ENCODE measurements around the gene IL17C. TPM values are rescaled to one million over a fixed set of nuclear protein-coding genes. Genes with fewer than 3 reads are reported as not detected.

IL17C gene
- total RNA-seq, 4 donors from 2014 or later = 2.4 TPM; not detected in 3

DNA sequence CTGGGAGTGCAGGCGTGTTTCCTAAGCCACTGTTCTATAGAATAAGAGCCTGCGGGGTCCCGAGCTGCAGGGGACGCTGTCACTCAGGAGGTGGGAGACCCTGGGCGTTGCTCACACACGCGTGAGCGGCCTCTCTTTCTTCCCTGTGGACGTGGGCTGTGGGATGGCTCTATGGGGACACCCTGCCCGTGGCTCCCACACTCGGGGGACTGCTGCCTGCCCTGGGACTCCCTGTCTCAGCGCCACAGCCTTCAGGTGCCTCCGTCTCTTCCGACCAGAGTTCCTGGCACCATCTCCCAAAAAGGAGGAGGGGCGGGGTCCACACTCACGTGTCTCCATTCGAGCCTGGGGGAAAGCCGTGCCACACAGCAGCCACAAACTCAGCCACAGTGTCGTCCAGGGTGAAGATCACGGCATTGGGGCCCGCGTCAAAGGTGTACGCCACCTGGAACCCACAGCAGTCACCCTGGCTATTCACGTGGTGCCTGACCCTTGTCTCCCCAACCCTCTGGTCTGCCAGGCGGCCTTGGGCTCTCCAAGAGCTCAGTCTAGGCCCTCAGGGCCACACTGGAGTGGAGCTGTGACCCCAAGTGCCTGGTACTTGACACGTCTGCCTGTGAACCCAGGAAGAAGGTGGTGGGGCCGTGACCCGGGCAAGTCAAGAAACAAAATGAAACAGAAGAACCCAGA, 16.1 kb downstream of the IL17C start:
- no peaks in the 10 kb centered on the region for H3K27me3 ChIP-seq
- intact Hi-C loops (cut with DNase I) = no loop called here
- WGBS, 2 donors = 92 to 94% methylated on average over 5 to 15 of the region's 28 CpGs
- no peak for DNase-seq
- no peak for TF ChIP-seq POLR2A (IDR thresholded peaks at IDR 0.05)
- TF ChIP-seq, protein P1, sequence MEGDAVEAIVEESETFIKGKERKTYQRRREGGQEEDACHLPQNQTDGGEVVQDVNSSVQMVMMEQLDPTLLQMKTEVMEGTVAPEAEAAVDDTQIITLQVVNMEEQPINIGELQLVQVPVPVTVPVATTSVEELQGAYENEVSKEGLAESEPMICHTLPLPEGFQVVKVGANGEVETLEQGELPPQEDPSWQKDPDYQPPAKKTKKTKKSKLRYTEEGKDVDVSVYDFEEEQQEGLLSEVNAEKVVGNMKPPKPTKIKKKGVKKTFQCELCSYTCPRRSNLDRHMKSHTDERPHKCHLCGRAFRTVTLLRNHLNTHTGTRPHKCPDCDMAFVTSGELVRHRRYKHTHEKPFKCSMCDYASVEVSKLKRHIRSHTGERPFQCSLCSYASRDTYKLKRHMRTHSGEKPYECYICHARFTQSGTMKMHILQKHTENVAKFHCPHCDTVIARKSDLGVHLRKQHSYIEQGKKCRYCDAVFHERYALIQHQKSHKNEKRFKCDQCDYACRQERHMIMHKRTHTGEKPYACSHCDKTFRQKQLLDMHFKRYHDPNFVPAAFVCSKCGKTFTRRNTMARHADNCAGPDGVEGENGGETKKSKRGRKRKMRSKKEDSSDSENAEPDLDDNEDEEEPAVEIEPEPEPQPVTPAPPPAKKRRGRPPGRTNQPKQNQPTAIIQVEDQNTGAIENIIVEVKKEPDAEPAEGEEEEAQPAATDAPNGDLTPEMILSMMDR (IDR thresholded peaks at IDR 0.05) = no peak
- H3K36me3 ChIP-seq = peaks cover 0 to 79% (median 9%) of the 10 kb centered on the region in 3 donors
- H3K4me3 ChIP-seq = no peak overlapping the region
- H3K9me3 ChIP-seq = no peaks in the 10 kb centered on the region
- H3K27ac ChIP-seq = no peak overlapping the region
- H3K4me1 ChIP-seq = peaks cover 7 to 28% (median 17%) of the 10 kb centered on the region in 3 donors

DNA sequence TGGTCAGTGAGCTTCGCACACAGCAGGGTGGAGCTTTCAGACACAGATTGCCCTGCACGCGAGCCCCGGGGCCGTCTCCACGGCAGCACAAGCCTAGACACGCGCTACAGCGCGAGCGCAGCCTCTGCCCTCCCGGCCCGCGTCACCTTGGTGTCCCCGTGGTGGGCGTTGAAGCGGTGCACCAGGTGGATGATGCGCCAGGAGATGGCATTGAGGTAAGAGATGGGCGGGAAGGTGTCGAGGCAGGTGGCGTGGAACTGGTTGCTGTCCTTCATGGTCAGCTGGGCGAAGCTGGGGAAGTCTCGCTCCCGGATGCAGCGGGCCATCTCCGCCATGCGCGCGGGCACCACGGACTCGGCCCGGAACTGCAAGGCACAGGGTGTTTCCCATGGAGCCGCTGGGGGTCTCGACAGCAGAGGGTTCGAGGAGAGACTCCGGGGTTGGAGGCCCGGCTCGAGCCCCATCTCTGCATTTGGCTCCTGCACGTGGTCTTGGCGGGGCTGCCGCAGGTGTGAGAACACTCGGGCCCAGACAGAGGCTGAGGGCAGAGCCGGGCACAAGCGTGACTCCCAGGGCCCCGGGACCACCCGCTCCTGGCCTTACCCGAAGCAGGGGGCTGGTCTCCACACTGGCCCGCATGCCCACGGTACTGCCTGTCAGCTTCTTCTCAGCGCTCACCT, 16.8 kb downstream of the IL17C start:
- 91 to 100% methylated on average over 3 to 14 of the region's 50 CpGs for whole genome bisulfite sequencing, 2 donors
- no peak for DNase-seq
- H3K9me3 ChIP-seq = no peaks in the 10 kb centered on the region

DNA sequence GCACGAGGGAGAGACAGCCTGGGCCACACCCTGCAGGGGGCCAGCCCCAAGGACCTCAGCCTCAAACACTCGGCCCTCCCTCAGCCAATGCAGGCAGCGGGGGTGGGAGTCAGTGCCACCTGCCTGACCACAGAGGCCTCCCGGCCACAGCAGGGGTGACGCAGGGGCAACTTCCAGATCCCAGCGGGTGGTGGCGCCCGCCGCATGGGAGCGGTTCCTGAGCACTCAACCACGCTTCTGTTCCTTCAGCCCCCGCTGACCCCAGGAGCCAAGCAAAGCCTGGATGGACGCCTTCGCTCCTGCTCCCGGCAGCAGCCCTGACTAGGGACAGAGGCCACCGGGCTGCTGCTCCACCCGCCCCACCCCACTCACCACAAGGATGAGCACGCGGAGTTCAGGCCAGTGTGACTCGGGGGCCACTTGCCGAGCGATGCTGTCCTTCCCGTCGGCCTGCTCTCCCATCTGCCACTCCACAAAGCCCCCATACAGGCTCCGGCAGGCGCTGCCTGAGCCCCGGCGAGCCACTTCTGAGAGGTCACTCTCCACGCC, 17.4 kb downstream of the IL17C start:
- Histone ChIP-seq H3K9me3 (no peaks in the 10 kb centered on the region), H3K4me1 (peaks cover 7 to 15% (median 7%) of the 10 kb centered on the region in 3 donors), H3K27me3 (no peaks in the 10 kb centered on the region), H3K27ac (no peak overlapping the region), H3K36me3 (peaks cover 0 to 88% (median 9%) of the 10 kb centered on the region in 3 donors), H3K4me3 (no peak overlapping the region)
- intact Hi-C loops (cut with DNase I) = no loop called here
- WGBS, 2 donors = no CpG with 5 or more reads among the region's 29 CpGs
- TF ChIP-seq, protein P1 (IDR thresholded peaks at IDR 0.05) = no peak
- TF ChIP-seq POLR2A (IDR thresholded peaks at IDR 0.05) = no peak
- DNase-seq = no peak

More for the DNA sequence above, 16.8 kb downstream of the IL17C start:
- intact Hi-C loops (cut with DNase I) = no loop called here
- Histone ChIP-seq H3K4me3 (no peak overlapping the region), H3K27ac (no peak overlapping the region), H3K27me3 (no peaks in the 10 kb centered on the region), H3K36me3 (peaks cover 0 to 86% (median 9%) of the 10 kb centered on the region in 3 donors), H3K4me1 (peaks cover 7 to 21% (median 11%) of the 10 kb centered on the region in 3 donors)
- TF ChIP-seq, protein P1 (IDR thresholded peaks at IDR 0.05) = no peak
- TF ChIP-seq POLR2A (IDR thresholded peaks at IDR 0.05) = no peak

DNA sequence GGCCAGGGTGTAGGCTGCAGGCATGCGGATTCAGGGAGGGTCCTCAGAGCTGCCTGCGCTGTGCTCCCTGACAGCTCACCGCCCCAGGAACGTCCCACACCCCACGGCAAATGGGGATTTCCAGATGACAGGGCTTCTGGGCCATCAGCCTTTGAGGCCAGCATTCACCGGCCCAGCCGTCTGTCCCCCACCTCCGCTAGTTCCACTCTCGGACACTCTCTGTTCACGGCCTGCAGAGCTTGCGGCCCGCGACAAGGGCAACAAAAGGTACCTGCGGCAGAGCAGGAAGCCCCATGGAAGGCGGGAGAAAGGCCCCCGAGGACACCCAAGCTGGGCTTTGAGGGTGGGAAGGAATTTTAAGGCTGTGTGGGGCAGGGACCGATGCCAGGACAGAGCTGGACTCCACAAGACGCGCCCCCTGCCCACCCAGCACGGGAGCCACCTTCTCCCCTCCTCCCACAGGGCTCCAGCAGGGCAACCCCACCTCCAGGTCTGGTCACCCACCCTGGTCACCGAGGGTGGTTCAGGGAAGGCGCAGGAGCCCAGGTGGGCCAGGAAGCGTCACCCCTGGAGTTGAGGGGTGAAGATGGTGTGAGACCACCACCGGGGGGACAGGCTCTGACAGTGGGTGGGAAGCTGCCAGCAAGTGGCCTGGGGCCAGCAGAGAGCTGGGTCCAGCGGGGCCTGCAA, 18.1 kb downstream of the IL17C start:
- Histone ChIP-seq H3K4me1 (peaks cover 2 to 14% (median 4%) of the 10 kb centered on the region in 3 donors), H3K27me3 (no peaks in the 10 kb centered on the region), H3K4me3 (no peak overlapping the region), H3K36me3 (peaks cover 0 to 88% (median 9%) of the 10 kb centered on the region in 3 donors), H3K27ac (no peak overlapping the region), H3K9me3 (no peaks in the 10 kb centered on the region)
- TF ChIP-seq POLR2A (IDR thresholded peaks at IDR 0.05) = no peak
- TF ChIP-seq, protein P1 (IDR thresholded peaks at IDR 0.05) = no peak
- no peak for DNase-seq
- WGBS, 2 donors = 80 to 85% methylated on average over 1 to 11 of the region's 25 CpGs
- intact Hi-C loops (cut with DNase I) = no loop called here
